Stimulated activated CD4-positive, alpha-beta T cell treated with anti-CD3 and anti-CD28 coated beads, Interleukin-1b, Interleukin-23, amount 100 ng/mL, for 24 hours (primary cell): ENCODE results near the gene NPFFR1.
"Not testable (repeated sequence)": the region's sequence is repeated elsewhere in the genome, so short reads cannot be mapped to it uniquely, and the experiment has no call there.

ENCODE experiments used
- DNase-seq, 4 experiments: peaks; one replicate each; pipeline ENCODE4 v3.0.0-alpha.2; 2020; ENCODE audit warnings: low read depth in 4 of 4, low spot score in 1 of 4

The NPFFR1 gene

DNA sequence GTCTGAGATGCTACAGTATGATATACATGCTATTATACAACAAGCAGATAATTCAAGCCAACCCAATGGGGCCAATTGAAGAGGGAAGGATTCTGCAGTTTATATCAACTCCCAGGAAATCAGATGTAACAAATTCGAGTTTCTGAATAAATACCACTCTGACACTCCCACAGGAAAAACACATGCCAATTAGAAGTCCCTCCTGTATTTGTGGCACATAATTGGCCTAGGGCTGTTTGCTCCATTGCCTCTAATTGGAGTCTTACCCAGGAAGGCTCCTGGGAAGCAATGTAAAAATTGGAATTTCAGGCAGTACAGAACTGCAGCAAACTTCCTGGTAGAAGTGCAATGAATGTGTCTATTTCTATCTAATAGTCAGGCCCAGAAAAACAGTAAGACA, 55.3 kb downstream of the NPFFR1 start:
- no peak for DNase-seq

DNA sequence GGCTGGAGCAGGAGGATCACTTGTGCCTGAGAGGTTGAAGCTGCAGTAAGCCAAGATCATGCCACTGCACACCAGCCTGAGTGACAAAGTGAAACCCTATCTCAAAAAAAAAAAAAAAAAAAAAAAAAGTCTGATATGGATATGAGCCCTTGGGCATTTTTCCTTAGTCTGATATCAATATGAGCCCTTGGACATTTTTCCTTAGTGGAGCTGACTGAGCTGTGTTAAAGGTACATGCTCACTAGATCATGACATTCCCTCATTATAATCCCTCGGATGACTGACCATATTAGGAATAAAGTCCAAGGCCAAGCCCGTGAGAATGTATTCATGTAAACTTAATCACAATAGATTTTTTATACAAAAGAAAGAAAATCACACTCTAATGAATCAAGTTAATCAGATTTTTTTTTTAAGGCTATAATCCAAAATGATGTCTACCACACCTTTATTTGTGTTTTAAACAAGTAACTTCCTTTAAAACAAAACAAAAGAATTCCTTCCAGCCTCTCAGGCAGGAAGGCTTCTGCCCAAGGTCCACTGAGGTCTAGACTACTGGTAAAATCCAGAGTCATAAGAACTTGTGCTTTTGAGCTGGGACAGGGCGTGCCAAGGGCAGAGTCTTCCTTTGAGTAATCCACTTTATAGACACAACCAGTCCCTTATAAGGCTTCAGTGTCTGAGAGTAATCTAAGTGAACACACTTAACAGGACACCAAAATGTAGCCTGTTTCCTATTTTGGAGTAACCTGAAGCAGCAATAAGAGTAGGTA, 56.1 kb downstream of the NPFFR1 start:
- no peak for DNase-seq

DNA sequence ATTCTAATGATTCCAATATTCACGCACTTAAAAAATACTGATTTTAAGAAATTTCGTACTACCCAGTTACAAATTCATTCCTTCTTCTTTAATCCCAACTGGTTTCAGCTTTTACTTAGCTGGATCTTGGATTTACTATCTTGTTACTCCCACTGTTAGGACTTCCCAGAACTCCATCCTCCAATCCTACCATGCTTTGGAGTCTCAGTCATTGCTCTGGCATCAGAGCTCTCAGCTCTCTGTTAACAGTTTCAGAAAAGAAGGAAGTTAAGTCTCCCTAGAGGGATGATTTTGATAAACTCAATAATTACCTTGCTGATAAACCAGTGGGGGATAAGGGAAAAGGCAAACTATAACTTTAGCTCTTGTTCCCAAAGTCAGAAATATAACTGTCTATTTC, 60.1 kb downstream of the NPFFR1 start:
- DNase-seq: no peak

DNA sequence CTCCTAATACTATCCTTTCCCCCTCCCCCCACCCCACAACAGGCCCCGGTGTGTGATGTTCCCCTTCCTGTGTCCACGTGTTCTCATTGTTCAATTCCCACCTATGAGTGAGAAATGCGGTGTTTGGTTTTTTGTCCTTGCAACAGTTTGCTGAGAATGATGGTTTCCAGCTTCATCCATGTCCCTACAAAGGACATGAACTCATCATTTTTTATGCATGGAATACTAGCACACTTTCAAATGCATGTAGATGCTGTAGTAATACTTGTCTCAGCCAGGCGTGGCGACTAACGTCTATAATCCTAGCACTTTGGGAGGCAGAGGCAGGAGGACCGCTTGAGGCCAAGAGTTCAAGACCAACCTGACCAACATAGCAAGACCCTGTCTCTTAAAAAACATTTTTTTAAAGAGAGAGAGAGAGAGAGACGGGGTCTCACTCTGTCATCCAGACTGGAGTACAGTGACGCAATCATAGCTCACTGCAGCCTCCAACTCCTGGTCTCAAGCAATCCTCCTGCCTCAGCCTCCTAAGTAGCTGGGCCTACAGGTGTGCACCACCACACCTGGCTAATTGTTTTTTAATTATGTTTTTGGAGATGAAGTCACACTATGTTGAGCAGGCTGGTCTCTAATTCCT, 60.9 kb downstream of the NPFFR1 start:
- not testable (repeated sequence) for DNase-seq

- DNase-seq: no peak
Observed at GRCh38 chr10:70222340-70222794, 61.4 kb downstream of the NPFFR1 start.

- no peak for DNase-seq
Observed at GRCh38 chr10:70221030-70221429, 62.8 kb downstream of the NPFFR1 start.

- DNase-seq: no peak
Observed at GRCh38 chr10:70212879-70213278, 70.9 kb downstream of the NPFFR1 start.

- no peak for DNase-seq
Observed at GRCh38 chr10:70212277-70212676, 71.5 kb downstream of the NPFFR1 start.

DNA sequence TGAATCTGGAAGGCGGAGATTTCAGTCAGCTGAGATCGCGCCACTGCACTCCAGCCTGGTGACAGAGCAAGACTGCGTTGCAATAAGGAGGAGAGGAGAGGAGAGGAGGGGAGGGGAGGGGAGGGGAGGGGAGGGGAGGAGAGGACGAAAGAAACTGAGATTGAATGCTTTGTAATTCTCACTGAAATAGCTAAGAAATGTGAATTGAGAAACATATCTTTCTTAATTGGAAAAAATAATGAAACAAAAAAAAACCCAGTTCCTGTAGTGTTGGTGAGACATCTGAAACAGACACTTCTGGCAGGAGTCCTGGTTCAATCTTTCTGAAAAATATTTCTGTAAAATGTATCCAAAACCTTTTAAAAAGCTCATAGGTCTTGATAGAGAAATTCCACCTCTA, 77.0 kb downstream of the NPFFR1 start:
- no peak for DNase-seq

DNA sequence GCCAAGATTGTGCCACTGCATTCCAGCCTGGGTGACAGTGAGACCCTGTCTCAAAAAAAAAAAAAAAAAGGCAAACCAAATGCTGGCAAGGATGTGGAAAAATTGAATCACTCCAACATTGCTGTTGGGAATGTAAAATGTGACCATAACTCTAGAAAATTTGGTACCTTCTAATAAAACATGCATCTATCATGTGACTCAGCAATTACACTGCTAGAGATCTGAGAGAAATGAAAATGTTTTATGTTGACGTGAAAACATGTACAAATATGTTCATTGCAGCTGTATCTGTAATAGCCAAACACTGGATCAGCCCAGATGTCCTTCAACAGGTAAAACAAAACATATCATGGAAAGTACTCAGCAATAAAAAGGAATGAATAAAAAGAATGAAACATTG, 82.7 kb downstream of the NPFFR1 start:
- DNase-seq: no peak

GRCh38 chr10:70198696-70199466, 84.9 kb downstream of the NPFFR1 start:
- DNase-seq: no peak
